Sciatic nerve (tissue), 2 donors: Measurements from ENCODE around the gene SEMA6C. TPM values are rescaled to one million over a fixed set of nuclear protein-coding genes. Genes with fewer than 3 reads are reported as not detected.

Experiments
- ATAC-seq: fragments of 200-7000 bp; cut with Tn5 transposase; one replicate; pipeline ENCODE4 v1.9.1; 2020; ENCODE audit warnings: mild to moderate bottlenecking, moderate library complexity
- DNase-seq: peaks from one replicate; pipeline ENCODE4 v3.0.0-alpha.2; 2020; ENCODE audit warnings: low spot score
- intact Hi-C: fragments of 100-400 bp; cut with DNase I; formaldehyde crosslinking; loops from one replicate; pipeline ENCODE4 v1.14.2; 2022
- total RNA-seq: library from RNA; stranded (reverse); fragmentation: NEBNext Ultra II Directional; extraction: Animal tissue kit (Norgen Biotek cat#: 25700); gene quantifications from one replicate; pipeline ENCODE4 v1.2.1, GENCODE V29; 2021
- donor health status: DM: no; HTN: no; CAD: no.
- donor health status: DM: no; HTN: no; CAD: no.

SEMA6C gene
- total RNA-seq, 1 donor from 2014 or later = 33.5 TPM

- ATAC-seq (peak; percentile 80), DNase-seq (peak; percentile 77)
- intact Hi-C loops = no loop called here
Observed at GRCh38 chr1:151165281-151165737, 18.9 kb upstream of the SEMA6C start.

- ATAC-seq (peak; percentile 27), DNase-seq (no peak)
- intact Hi-C loops = no loop called here
Observed at GRCh38 chr1:151164732-151165280, 18.4 kb upstream of the SEMA6C start.

GRCh38 chr1:151159373-151159772 lies 12.9 kb upstream of the SEMA6C start:
- no peak for DNase-seq
- ATAC-seq = no peak
- intact Hi-C loops = no loop called here

- DNase-seq (no peak), ATAC-seq (peak; percentile 2)
- intact Hi-C loops = no loop called here
Observed at GRCh38 chr1:151158751-151159251, 12.4 kb upstream of the SEMA6C start.

- no peak for ATAC-seq
- intact Hi-C loops = no loop called here
- DNase-seq = no peak
Observed at GRCh38 chr1:151158326-151158725, 11.9 kb upstream of the SEMA6C start.

- DNase-seq = no peak
- peak; percentile 32 for ATAC-seq
- intact Hi-C loops = no loop called here
Observed at GRCh38 chr1:151157067-151157531, 10.7 kb upstream of the SEMA6C start.

GRCh38 chr1:151156515-151156819 lies 10.0 kb upstream of the SEMA6C start, which contains the start of gene TNFAIP8L2:
TNFAIP8L2 (plus strand) TSS chr1:151156649; CDS start chr1:151158698, 2,049 bp downstream.
- DNase-seq (peak; percentile 70), ATAC-seq (peak; percentile 68)
- intact Hi-C loops = no loop called here

GRCh38 chr1:151147665-151148064 lies 1.2 kb upstream of the SEMA6C start:
- DNase-seq = no peak
- no peak for ATAC-seq
- intact Hi-C loops = no loop called here

GRCh38 chr1:151147132-151147503 lies 687 bp upstream of the SEMA6C start:
- no peak for ATAC-seq
- intact Hi-C loops = no loop called here
- DNase-seq = no peak

- peak; percentile 23 for ATAC-seq
- no peak for DNase-seq
- intact Hi-C loops = no loop called here
Observed at GRCh38 chr1:151146072-151146411, 389 bp downstream of the SEMA6C start.

- DNase-seq (peak; percentile 65), ATAC-seq (peak; percentile 23)
- intact Hi-C loops = no loop called here
Observed at GRCh38 chr1:151145304-151146071, 943 bp downstream of the SEMA6C start.

GRCh38 chr1:151144474-151145303 lies 1.7 kb downstream of the SEMA6C start:
- ATAC-seq = no peak
- intact Hi-C loops = no loop called here
- DNase-seq = no peak

- DNase-seq = no peak
- no peak for ATAC-seq
- intact Hi-C loops = no loop called here
Observed at GRCh38 chr1:151143986-151144385, 2.4 kb downstream of the SEMA6C start.

GRCh38 chr1:151143057-151143435 lies 3.4 kb downstream of the SEMA6C start:
- intact Hi-C loops = no loop called here
- ATAC-seq (no peak), DNase-seq (no peak)

GRCh38 chr1:151142411-151143056 lies 3.9 kb downstream of the SEMA6C start:
- DNase-seq (no peak), ATAC-seq (no peak)
- intact Hi-C loops = no loop called here

GRCh38 chr1:151137789-151138188 lies 8.6 kb downstream of the SEMA6C start:
- ATAC-seq = no peak
- DNase-seq = no peak
- intact Hi-C loops = no loop called here

GRCh38 chr1:151135433-151136385 lies 10.7 kb downstream of the SEMA6C start:
- intact Hi-C loops = no loop called here
- ATAC-seq = no peak
- DNase-seq = peak; percentile 37

GRCh38 chr1:151134991-151135390 lies 11.4 kb downstream of the SEMA6C start:
- no peak for DNase-seq
- ATAC-seq = no peak
- intact Hi-C loops = no loop called here
